Stimulated activated CD4-positive, alpha-beta T cell treated with anti-CD3 and anti-CD28 coated beads, TNF-alpha, amount 100 ng/mL, for 4 hours (primary cell): ENCODE results near the gene MEG3.

Experiments
- DNase-seq, 3 experiments: peaks; one replicate each; pipeline ENCODE4 v3.0.0-alpha.2; 2020; ENCODE audit warnings: low read depth in 3 of 3

Gene MEG3

DNA sequence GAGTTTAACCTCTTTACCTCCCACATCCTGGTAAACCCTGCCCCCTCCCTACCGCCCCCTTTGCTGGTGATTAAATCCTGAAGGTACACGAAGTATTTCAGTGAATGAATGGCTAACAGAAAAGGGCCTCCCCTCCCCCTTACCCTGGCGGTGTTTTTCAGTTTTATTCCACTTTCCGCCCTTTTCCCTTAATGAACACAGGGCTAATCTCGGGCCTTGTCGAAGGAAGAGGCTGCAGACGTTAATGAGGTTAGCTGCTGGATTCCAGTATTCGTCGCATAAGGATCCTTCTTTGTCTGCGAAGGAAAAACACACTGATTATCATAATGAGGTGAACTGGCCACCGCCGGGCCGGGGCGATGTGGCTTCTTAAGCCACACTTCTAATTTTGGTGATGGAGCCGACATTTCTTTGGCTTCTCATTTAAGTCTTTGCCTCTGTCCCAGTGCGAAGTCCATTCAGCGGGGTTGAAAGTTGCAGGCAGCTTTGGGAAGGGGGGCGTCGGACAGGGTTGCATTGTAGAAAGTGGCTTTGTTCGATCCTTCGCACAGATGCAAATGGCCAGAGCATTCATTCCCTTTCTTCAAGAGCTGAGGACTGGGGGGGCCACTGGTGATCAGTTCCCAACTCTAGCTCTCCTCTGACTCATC is 6.5 kb downstream of the MEG3 start:
- no peak for DNase-seq

DNA sequence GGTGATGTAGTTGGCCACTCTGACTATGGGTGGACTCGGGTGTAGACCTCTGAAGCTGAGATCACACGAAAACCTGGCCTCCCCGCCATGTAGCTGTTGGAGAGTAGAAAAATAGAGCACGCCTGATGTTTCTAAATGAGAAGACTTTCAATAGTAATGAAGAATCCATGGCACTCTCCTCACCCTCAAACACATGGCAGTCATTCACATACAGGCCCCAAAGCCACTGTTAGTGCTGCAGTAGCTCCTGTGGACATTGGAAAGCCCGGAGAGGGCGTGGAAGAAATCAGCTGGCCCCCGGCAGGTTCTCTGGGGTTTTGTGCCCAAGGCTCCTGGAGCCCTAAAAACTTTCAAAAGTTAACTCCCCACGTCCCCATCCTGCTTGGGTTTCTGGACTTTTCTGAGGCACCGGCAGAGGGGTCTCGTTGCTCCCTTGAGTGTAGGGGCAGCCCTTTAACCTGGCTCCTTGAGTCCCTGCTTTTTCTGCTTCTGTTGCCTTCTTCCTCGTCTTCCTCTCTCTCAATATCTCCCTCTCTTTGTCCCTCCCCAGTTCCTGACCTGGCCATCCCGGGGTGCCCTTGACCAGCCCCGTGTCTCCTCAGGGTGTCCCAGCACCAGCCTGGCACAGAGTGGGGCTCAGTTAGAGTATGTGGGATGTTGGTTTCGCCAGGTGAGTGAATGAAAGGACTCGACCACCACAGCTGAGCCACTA is 8.3 kb downstream of the MEG3 start:
- DNase-seq = no peak

DNA sequence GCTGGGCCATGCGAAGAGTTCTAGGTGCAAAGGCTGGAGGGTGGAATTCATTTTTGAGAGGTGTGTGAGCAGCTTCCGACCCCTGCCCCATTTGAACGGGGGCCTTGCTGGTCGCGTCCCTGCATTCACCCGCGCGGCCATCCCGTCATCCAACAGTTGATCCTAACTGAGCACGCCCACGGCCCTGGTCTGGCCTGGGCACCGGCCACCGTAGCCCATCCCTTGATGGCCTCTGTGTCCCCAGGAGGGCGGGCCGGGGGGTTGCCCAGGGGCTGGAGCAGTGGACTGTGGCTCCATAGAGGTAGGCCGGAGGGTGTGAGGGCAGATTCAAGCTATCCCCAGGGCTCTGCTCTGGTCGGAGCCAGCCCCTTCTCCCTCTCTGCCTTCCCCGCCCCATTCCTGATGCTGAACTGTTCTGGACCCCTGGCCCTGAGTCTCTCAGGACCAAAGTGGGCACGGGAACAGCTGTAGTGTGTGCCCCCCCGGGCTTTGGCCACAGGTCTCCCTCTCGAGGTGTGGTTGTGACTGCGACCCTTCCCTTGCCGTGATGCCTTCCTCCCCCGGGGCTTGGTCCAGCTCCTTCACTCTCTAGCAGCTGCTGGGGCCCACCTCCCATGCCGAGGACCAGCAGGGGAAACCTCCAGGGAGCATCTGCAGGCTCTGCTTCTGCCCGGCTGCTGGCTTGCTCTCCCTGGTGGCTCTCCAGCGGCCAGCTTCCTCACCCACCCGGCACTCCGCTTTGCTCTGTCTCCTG is 9.1 kb downstream of the MEG3 start:
- DNase-seq = no peak

DNA sequence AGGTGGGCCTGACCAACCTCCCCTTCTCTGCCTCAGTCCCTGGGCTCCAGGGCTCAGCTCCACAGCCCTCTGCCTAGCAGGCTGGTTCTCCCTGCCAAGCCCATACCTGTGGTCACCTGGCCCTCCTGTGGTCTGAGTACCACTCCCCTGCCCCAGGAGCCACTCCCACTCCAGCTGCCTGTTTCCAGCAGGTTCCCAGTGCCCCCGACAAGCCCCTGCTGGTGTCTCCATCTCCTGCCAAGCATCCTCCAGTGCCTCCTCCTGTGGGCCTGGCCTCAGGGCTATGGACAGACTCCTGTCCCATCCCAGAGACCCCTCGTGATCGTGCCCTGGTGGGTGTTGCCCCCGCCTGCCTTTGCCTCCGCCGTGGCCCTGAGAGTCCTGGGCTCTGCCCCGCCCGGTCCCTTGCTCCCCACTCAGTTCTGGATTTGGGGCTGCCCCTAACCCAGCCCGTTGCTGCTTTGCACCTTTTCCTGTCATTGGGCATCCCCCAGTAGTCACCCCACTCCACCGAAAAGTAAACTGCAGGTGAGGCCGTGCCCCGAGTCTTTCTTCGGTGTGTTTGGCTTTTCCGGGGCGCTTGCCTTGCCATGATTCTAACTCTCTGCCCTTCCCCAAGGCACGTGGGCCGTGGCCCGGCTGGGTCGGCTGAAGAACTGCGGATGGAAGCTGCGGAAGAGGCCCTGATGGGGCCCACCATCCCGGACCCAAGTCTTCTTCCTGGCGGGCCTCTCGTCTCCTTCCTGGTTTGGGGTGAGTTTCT is 9.8 kb downstream of the MEG3 start:
- no peak for DNase-seq

DNA sequence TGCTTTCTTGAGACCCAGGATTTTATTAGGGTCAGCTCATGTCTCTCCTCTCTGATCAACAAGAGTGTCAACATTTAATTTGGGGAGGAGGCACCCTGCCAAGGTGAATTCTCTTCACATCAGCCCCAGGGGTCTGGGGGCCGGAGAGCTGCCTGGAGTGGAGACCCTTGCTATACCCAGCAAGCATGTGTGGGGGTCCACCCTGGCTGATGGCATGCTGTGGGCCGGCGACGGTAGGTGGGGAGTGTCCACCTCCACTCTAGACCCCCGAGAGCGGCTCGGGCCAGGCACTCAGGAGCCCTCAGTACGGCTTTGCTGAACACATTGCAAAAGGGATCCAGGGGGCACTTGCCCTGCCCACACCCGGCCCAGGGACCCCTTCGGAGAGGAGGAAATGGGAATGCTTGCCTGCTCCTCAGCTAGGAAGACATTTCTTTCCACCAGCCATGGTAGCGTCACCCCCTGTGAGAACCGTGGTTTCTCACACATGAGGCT is 10.4 kb downstream of the MEG3 start:
- DNase-seq = no peak

DNA sequence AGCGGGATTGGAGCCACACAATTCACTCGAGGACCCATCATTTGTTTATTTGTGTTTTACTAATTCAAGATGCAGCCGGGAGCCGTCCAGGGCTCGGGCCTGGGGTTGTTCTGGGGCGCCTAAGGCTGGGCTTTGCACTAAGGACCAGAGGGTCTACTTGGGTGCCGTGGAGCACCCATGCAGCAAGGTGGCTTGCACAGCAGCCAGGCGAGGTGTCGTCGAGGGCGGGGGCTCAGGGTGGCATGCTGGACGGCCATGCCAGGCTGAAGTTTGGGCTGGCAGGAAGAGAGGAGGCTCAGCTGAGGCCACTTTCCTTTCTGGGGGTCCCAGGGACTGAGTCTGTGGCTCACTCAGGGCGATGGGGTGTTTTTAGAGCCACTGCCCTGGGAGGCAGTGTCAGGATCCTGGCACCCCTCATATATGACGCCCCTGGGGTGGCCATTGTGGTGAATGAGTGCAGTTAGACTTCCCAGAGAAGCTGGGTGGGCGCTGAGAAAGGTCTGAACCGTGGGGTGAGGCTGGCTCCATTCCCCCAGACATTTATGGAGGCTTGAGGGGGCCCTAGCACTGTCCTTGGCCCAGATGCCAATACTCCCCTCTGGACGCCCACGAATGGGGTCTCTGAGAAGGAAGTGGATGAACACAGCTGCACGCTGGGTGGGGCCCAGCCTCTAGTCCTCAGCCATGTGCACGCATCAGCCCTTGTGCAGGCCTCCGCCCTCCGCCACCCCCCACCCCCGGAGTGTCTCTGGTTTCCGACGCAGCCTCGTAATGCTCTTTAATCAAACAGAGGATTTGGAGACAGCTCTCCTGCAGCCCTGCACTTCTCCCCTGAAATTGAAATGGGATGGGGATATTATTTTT is 11.3 kb downstream of the MEG3 start:
- no peak for DNase-seq

DNA sequence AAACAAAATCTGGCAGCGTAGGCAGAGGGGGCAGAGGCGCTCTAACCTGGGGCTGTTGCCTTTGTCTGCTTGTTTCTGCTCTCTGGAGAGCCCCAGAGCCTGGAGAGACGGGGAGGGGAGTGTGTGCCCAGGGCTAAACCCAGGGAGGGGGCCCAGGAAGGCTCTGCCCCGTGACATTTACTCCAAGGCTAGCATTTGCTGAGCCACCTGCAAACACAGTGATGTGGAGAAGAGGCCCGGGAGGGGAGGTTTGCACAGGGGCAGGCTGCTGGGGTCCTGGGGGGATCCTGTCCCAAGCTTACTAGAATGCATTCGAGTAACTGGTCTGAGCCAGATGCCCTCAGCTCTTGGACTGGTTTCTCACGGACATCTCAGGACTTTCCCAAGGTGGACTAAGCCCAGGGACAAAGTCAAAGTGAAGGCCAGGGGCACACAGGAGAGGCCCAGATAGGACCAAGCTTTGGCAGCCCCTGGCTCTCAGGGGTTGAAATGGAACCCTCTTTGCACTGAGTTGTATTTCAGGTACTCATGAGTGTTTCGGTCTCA is 12.0 kb downstream of the MEG3 start:
- DNase-seq = no peak

DNA sequence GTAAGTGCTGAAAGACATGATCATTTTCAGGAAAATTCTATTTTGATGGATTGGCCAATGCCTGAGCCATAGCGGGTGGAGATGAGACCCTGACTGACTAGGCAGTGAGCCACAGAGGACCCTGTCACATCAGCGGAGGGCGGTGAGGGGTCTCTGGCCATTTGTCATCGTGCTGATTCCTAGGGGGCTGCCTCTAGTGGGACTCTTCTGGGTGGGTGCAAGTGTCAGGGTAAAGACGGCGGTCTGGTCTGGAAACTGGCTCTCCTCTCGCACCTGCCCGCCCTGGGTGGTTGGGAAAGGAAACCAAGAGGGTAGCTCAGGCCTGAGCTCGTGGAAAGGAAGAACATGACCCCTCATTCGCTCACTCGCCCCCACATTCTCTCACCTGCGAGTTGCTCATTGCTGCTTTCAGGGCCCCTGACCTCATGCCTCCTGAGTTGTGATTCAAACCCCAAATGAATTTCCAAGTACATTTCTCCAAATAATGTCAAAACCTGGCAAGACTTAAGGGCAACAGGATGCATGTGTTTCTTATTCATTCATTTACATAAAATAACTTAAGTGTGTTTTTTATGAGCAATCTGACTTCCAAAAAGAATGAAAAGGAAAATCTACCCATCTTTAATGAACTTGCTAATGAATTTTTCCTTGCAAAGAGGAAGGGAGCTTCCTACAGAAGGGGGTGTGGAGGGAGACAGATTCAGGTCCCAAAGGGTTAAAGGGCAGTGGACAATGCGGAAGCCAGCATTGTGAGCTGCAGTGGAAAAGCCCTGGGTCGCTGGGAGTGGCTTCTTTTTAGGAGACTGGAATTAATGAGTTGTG is 12.8 kb downstream of the MEG3 start:
- DNase-seq = no peak

DNA sequence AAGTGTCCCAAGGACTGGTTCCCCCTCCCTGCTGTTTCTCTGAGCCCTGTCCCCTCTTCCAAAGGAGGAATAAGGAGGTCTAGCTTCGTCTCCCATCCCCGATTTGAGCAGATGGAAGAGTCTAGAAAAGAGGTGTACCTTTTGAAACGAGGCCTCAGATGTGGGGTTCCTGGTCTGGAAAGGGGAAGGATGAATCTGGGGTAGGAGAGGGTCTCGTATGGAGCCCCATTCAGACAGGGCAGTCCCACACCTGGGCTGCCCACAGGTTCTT is 13.3 kb downstream of the MEG3 start:
- DNase-seq = no peak

DNA sequence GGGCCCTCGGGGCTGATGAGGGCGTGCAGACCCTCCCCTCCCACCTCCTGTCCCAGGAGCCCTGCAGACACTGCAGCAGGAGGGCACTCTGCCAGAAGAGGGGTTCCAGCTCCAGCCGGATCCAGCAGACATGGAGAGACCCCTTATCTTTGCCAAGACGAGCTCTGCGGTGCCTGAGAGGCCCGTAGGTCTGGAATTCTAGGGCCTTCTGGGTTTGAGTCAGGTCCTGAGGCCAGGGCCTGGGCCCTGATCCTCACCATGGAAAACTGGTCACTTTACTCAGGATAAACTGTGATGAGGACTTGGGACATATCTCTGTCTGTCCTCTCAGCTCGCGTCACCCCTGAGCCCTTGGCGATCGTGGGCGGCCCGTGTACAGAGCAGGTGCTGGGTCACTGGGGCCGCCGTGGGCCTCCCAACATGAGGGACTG is 13.8 kb downstream of the MEG3 start:
- DNase-seq = no peak

DNA sequence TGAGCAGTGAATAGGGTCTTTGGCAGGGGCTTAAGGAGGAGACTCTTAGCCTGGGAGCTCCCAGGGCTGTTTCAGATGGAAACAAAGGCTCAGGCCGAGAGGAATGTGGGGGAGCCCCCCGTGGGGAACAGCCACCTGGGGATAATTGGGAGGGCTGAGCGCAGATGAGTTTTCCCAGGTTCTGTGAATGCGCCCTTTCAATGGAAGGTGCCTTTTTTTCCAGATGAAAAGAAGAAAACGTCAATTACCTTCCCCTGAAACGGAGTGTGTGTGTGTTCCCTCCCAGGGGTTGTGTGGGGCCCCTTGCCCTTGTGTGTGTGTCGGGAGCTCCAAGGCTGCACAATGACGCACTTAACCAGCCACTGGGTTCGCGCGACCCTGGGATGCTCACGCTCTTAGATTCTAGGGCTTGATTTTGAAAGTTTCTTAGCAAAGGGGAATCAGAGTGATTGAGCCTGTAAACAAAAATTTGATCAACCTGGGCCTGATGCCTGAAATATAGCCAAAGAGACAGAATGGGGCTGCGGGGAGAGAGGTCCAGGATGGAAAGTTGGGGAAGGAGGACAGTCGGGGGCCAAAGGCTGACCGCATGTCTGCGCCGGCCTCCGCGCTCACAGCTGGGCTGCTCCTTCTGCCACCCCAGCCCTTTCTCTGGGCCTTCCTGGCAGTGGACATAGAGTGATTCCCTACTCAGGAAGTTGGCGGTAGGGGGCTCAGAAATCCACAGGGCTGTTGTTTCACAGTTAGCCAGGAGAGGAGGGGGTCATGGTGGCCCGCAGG is 14.6 kb downstream of the MEG3 start:
- no peak for DNase-seq

DNA sequence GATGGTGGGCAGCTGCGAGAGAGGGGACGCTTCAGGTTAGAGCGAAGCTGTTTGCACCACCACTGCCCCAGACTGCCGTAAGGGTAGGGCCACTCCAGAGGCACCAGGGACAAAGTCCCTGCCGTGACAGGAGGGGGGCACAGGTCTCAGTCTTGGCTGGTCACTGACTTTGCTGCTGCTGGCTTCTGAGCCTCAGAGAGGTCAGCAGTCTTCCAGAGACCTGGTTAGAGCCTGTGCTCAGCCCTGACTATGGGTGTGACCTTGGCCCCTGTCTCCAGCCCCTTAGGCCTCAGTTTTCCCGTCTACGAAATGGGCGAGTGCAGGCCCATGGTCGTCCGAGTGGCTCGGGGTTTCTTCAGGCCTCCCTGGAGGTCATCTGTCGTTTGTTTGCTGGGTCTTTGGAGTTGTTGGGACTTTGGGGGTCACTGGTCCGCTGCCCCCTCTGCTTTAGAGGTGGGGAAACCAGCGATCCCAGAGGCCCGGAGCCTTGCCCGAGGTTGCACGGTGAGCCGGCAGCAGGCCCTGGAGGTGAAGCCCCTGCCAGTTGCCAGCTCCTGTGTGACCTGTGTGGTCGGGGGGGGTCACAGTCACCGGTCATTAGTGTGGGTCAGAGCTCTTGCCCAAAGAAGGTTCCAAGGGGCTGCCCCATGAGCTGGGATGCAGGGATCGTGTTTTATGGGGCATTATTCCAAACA is 15.3 kb downstream of the MEG3 start:
- no peak for DNase-seq

DNA sequence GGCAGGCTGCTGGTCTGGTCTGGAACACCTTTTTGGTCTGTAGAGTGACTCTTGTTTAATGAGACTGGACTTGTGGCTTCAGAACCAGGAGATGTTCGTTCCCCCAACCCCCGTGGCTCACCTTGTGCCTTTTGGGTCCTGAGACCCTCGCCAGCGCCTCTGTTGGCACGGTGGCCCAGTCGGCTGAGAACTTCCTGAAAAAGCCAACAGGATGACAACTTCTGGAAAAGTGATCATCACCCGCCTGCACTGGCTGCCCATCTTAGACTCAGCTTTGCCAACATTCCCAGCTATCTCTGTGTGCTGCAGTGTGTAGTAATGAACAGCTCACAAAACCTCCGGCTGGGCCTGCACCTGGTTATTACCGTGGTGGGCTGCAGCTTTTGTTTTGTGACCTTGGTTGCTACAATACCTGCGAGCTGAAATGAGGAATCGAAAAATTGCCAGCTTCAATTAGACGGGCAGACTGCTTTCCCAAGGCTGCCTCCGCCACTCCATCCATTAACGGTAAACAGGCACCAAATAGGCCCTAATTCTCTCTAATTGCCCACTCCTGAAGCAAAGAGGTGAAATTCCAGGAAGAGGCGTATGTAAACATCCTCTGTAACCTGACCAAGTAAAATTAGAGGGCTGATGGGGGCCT is 16.0 kb downstream of the MEG3 start:
- DNase-seq = no peak

DNA sequence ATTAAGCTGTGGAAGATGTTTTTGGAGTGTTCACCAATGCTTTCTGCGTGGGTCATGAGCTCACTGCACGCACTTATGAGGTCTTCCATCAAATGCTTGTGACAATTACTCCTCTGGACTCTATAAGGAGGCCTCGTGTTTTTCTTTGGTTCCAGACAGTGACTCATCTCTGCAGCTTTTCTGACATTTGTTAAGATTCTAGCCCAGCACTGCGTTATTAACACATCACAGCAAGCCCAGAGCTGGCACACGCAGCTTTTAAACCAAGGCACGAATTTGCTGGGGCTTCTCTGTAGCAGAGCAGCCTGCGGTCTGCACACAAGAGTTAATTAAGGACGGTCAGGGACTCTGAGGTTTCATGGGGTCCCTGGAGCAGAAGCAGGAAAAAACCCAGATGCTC is 16.9 kb downstream of the MEG3 start:
- no peak for DNase-seq

DNA sequence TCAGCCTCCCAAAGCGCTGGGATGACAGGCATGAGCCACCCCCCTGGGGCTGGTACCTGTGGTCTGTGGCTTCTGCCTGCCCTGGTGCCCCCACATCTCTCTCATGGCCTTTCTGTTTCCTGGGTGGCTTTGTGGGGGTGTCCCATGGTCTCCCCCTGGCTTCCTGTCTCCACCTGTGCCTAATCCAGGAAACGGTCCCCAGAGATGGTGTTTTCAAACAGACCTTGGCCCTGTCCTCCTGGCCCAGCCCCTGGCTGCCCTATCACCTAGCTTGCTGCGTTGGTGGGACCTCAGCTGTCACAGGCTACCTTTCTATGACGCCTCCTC is 18.1 kb downstream of the MEG3 start:
- no peak for DNase-seq

DNA sequence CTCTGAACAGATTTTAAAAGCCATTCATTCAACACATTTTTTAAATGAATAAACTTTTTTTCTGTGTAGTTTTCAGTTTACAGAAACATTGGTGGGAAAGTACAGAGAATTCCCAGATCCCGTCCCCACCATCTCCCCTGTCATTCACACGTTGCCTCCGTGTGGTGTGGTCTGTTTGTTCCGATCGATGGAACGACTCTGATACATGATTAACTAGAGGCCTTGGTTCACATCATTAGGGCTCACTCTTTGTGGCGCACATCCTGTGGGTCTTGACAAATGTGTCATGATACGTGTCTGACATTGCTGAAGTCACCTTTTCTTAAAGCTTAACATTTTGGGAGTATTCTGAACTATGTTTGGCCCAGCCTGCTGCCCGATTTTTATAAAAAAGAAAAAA is 18.5 kb downstream of the MEG3 start:
- no peak for DNase-seq

DNA sequence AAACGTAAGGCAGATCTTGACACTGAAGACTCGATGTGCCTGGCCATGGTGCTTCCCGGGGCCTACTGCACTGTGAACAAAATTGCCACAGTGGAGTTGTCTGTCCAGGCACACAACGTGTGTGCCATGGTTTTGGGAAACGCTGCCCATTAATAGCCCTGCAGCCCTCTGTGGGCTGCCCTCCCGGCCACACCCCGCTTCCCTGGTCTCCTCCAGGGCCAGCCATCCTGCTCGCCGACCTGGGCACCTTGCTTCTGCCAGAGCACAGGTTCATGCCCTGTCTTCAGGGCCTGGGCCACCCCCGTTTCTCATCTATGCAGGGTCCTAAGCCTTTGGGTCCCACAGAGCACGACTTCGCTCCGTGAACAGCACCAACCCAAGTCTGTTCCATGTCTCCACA is 18.9 kb downstream of the MEG3 start:
- DNase-seq = no peak

DNA sequence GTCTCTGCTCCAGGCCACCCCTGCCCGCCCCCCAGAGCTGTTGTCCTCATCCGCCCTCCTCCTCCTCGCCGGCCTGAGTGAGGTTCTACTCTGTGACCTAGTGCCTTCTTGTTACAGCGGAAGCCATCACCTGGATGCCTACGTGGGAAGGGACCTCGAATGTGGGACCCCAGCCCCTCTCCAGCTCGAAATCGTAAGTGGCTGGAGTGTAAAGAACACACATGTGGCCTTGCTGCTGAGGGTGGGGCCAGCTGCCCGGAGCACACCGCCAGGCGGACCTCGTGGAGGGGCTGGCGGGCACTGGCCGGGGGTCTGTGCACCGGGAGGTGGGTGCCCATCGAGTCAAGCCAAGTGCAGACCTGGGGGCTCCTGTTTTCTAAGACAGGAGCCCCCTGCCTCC is 19.4 kb downstream of the MEG3 start:
- DNase-seq = no peak
